Endothelial cell of umbilical vein (primary cell): ENCODE results near the gene TOR1AIP1. TPM values are rescaled to one million over a fixed set of nuclear protein-coding genes. Genes with fewer than 3 reads are reported as not detected.
"Not testable (repeated sequence)": the region's sequence is repeated elsewhere in the genome, so short reads cannot be mapped to it uniquely, and the experiment has no call there.

Experiments
- BruUV-seq: library from RNA; stranded (reverse); fragments of 400-500 nt; replicated peaks from 2 replicates; lab custom pipeline; 2021; lab: Mats Ljungman, UMichigan
- CTCF ChIA-PET: fragments of 300-600, 350-600 bp; sonication (Branson Sonifier 250); formaldehyde crosslinking; loops from one replicate; lab custom pipeline; 2021; ENCODE audit warnings: antibody characterized with exemption, inconsistent platforms; lab: Charles Lee
- POLR2A ChIA-PET: fragments of 300-600, 350-600 bp; sonication (Branson Sonifier 250); formaldehyde crosslinking; loops from one replicate; lab custom pipeline; 2021; ENCODE audit warnings: antibody characterized with exemption, inconsistent platforms; lab: Charles Lee
- DNase-seq: peaks from one replicate; pipeline ENCODE4 v3.0.0-alpha.2; 2011; ENCODE audit warnings: low read depth, low spot score
- FAIRE-seq: peaks from 2 replicates; lab custom pipeline; 2011; peaks lifted over from hg19 to GRCh38; lab: Jason Lieb, UNC
- H2AFZ ChIP-seq: 2 replicates; pipeline ENCODE4 v1.6.0; 2012; ENCODE audit warnings: low read depth, low read length, control low read depth, inconsistent platforms
- H3K27ac ChIP-seq: 2 replicates; pipeline ENCODE4 v1.5.1; 2011; ENCODE audit warnings: low read depth, mild to moderate bottlenecking, control low read depth, low read length, moderate library complexity; ENCODE audit not compliant: insufficient read depth
- H3K27me3 ChIP-seq, 2 experiments: 2 replicates each; pipeline versions ENCODE4 v1.6.0 to v1.6.1; 2011; ENCODE audit warnings: low read length in 2 of 2, mixed read lengths in 1 of 2; ENCODE audit not compliant: control insufficient read depth in 2 of 2, insufficient read depth in 2 of 2
- H3K36me3 ChIP-seq, 2 experiments: 2 replicates in 1 of 2; 3 replicates in 1 of 2; pipeline ENCODE4 v1.5.1; 2011; ENCODE audit warnings: low read length in 2 of 2, mild to moderate bottlenecking in 1 of 2, moderate library complexity in 1 of 2; ENCODE audit not compliant: control insufficient read depth in 2 of 2, insufficient read depth in 2 of 2; ENCODE audit errors: extremely low read depth in 1 of 2
- H3K4me1 ChIP-seq: 3 replicates; pipeline ENCODE4 v1.5.1; 2011; ENCODE audit warnings: mild to moderate bottlenecking, low read length; ENCODE audit not compliant: control insufficient read depth, insufficient read depth; ENCODE audit errors: extremely low read depth
- H3K4me2 ChIP-seq: 2 replicates; pipeline ENCODE4 v1.6.1; 2011; ENCODE audit warnings: low read length, control low read depth, mixed read lengths; ENCODE audit not compliant: insufficient read depth
- H3K4me3 ChIP-seq, 3 experiments: fragments of 200-600 bp in 1 of 3; sonication (generic), shearing (Covaris generic) in 1 of 3; replicated peaks in 1 of 3; 2 replicates each; pipeline ENCODE4 v1.5.1; 2011 to 2016; ENCODE audit warnings: control low read depth in 3 of 3, low read length in 3 of 3, mild to moderate bottlenecking in 2 of 3, inconsistent platforms in 1 of 3, low read depth in 1 of 3, moderate library complexity in 1 of 3; ENCODE audit not compliant: insufficient read depth in 1 of 3
- H3K79me2 ChIP-seq: 2 replicates; pipeline ENCODE4 v1.6.0; 2012; ENCODE audit warnings: low read length, inconsistent platforms; ENCODE audit not compliant: control insufficient read depth, insufficient read depth
- H3K9ac ChIP-seq: replicated peaks from 2 replicates; pipeline ENCODE3; 2011; ENCODE audit warnings: low read length, control low read depth; ENCODE audit not compliant: insufficient read depth; ENCODE audit errors: extremely low read depth
- H3K9me1 ChIP-seq: replicated peaks from 3 replicates; pipeline ENCODE4 v1.6.0; 2011; ENCODE audit warnings: mild to moderate bottlenecking, low read length; ENCODE audit not compliant: control insufficient read depth, insufficient read depth; ENCODE audit errors: extremely low read depth
- H3K9me3 ChIP-seq: replicated peaks from 2 replicates; pipeline ENCODE4 v1.5.1; 2012; ENCODE audit warnings: low read length, inconsistent platforms; ENCODE audit not compliant: control insufficient read depth, insufficient read depth
- H4K20me1 ChIP-seq: replicated peaks from 2 replicates; pipeline ENCODE3; 2011; ENCODE audit warnings: mild to moderate bottlenecking, low read length; ENCODE audit not compliant: control insufficient read depth, insufficient read depth; ENCODE audit errors: extremely low read depth
- CTCF ChIP-seq, 2 donors: IDR thresholded peaks; 1 replicate in 1 of 2; 2 replicates in 1 of 2; pipeline ENCODE4 v1.5.1; 2011; ENCODE audit warnings: low read length in 2 of 2, mild to moderate bottlenecking in 2 of 2, moderate library complexity in 2 of 2, control low read depth in 1 of 2, inconsistent platforms in 1 of 2, low read depth in 1 of 2; ENCODE audit not compliant: insufficient read depth in 1 of 2; ENCODE audit errors: extremely low read depth in 1 of 2
- EZH2 ChIP-seq: IDR thresholded peaks from 2 replicates; pipeline ENCODE4 v1.6.1; 2012; ENCODE audit warnings: borderline replicate concordance, low read depth, mild to moderate bottlenecking, moderate library complexity, low read length, inconsistent platforms; ENCODE audit not compliant: severe bottlenecking
- FOS ChIP-seq: IDR thresholded peaks from 2 replicates; pipeline ENCODE4 v1.6.1; 2011; ENCODE audit warnings: mild to moderate bottlenecking, low read length, moderate library complexity, borderline replicate concordance; ENCODE audit not compliant: insufficient read depth
- GATA2 ChIP-seq: IDR thresholded peaks from 2 replicates; pipeline ENCODE4 v1.7.0; 2011; ENCODE audit warnings: low read depth, mild to moderate bottlenecking, moderate library complexity, mixed read lengths, low read length; ENCODE audit not compliant: insufficient read length, insufficient read depth
- JUN ChIP-seq: IDR thresholded peaks from 2 replicates; pipeline ENCODE4 v1.6.1; 2011; ENCODE audit warnings: borderline replicate concordance, low read depth; ENCODE audit not compliant: insufficient read length, insufficient read depth
- MYC ChIP-seq: IDR thresholded peaks from one replicate; pipeline ENCODE4 v1.6.1; 2011; ENCODE audit warnings: mild to moderate bottlenecking, low read depth, low read length
- POLR2A ChIP-seq: IDR thresholded peaks from 2 replicates; pipeline ENCODE4 v1.6.1; 2012; ENCODE audit warnings: low read depth, mild to moderate bottlenecking, control low read depth, low read length
- POLR2AphosphoS5 ChIP-seq: IDR thresholded peaks from 2 replicates; pipeline ENCODE4 v1.6.1; 2012; ENCODE audit warnings: low read depth, mild to moderate bottlenecking, control low read depth, low read length, moderate library complexity; ENCODE audit not compliant: insufficient read depth
- dilution Hi-C: fragments of 300-500 bp; cut with MboI; formaldehyde crosslinking; loops from one replicate; pipeline ENCODE4 v1.15.0; 2019; ENCODE audit warnings: low sequenced_read_pairs; ENCODE audit not compliant: extremely low pct_ligation_motif_present
- intact Hi-C: fragments of 100-400 bp; cut with micrococcal nuclease; formaldehyde crosslinking; loops from one replicate; pipeline ENCODE4 v1.10.0; 2022
- polyA plus RNA-seq, 4 experiments: library from polyadenylated mRNA; depleted of rRNA in 3 of 4; stranded (reverse) in 3 of 4; unstranded in 1 of 4; fragments of >200 nt; gene quantifications; 2 replicates each; pipeline versions ENCODE4 v1.2.1 to v1.2.3, GENCODE V29; 2011 to 2012; ENCODE audit warnings: missing spikeins in 1 of 4
- total RNA-seq: library from RNA; stranded (reverse); gene quantifications from 2 replicates; pipeline ENCODE4 v1.2.3, GENCODE V29; 2021
- TF ChIP-seq, protein P1 (sequence below): IDR thresholded peaks from 2 replicates; pipeline ENCODE4 v1.6.1; 2011; ENCODE audit not compliant: insufficient read depth, insufficient read length

Gene TOR1AIP1
- total and polyA plus RNA-seq, 2 donors (not counting 3 experiments of a cell fraction or from before 2014, with no cell fraction given), result 12.0 to 28.8 TPM

DNA sequence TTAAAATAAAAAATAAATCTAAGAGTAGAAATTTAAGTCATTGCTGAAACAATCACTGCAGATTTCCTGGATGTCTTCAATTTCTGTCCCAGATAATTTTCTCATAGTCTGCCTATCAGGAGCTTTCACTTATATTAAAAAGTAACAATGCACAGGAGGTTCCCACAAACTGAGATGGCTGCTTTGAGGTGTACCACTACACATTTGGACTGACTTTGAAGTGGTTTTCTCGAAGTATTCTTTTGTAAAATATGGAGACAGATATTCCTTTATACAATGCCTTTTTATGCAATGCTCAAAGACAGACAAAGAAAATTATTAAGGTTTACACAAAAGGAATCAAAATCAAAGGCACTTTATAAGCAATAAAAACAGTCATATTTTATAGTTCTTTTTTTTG, 29.0 kb upstream of the TOR1AIP1 start:
- no peak for TF ChIP-seq MYC
- TF ChIP-seq POLR2AphosphoS5, result no peak
- no peak for TF ChIP-seq GATA2
- no peak for TF ChIP-seq JUN
- no peak for TF ChIP-seq EZH2
- TF ChIP-seq, protein P1, sequence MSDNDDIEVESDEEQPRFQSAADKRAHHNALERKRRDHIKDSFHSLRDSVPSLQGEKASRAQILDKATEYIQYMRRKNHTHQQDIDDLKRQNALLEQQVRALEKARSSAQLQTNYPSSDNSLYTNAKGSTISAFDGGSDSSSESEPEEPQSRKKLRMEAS, result no peak
- TF ChIP-seq FOS, result no peak
- TF ChIP-seq POLR2A, result no peak
- no peak for TF ChIP-seq CTCF (IDR thresholded peaks at IDR 0.05; ENCODE audit: extremely low read depth in 1 of 2, insufficient read depth in 1 of 2, low read depth in 1 of 2, low read length in 2 of 2)
- Histone ChIP-seq H2AFZ (no peak overlapping the region), H3K79me2 (no peaks in the 10 kb centered on the region), H3K9me1 (no peaks in the 10 kb centered on the region), H4K20me1 (no peaks in the 10 kb centered on the region), H3K27me3 (no peaks in the 10 kb centered on the region), H3K36me3 (peaks cover 6 to 13% of the 10 kb centered on the region in 2 experiments), H3K4me1 (no peaks in the 10 kb centered on the region), H3K9ac (no peak overlapping the region), H3K4me3 (no peak overlapping the region), H3K4me2 (no peak overlapping the region), H3K27ac (no peak overlapping the region), H3K9me3 (no peaks in the 10 kb centered on the region)
- FAIRE-seq (no peak), DNase-seq (no peak)
- dilution Hi-C loops, result no loop called here
- intact Hi-C loops, result no loop called here
- ChIA-PET CTCF (interaction anchor here (0.6 to 1.3 kb wide), 4 partner anchors 15 to 147 kb away, joined by 3 to 5 read pairs (median 3); no protein-coding TSS in a partner anchor), POLR2A (no interaction called here)
- no TSS peak for BruUV-seq

GRCh38 chr1:179855831-179856230, 26.3 kb upstream of the TOR1AIP1 start:
- H3K9me1 ChIP-seq, H3K4me2 ChIP-seq, BruUV-seq, H4K20me1 ChIP-seq, H3K27ac ChIP-seq, H3K79me2 ChIP-seq, H2AFZ ChIP-seq, intact Hi-C loops, H3K9ac ChIP-seq, DNase-seq, H3K4me1 ChIP-seq, H3K36me3 ChIP-seq, POLR2A ChIA-PET, FAIRE-seq, H3K4me3 ChIP-seq, H3K9me3 ChIP-seq, H3K27me3 ChIP-seq, dilution Hi-C loops: not testable (repeated sequence)
- CTCF ChIA-PET, result interaction anchor here (1.5 kb wide), 1 partner anchor 12 kb away, joined by 4 read pairs; no protein-coding TSS in a partner anchor
